HG02763 (cell line): Measurements from ENCODE around the gene NOS1AP.

Experiments used
- ATAC-seq: cut with Tn5 transposase; IDR thresholded peaks from one replicate; pipeline ENCODE4 v1.9.1; 2021; ENCODE audit warnings: mild to moderate bottlenecking, moderate library complexity; ENCODE audit not compliant: unreplicated experiment

Gene NOS1AP

GRCh38 chr1:162136760-162137159, 67.3 kb downstream of the NOS1AP start:
- ATAC-seq, result no peak

GRCh38 chr1:162137179-162137960, 67.9 kb downstream of the NOS1AP start:
- no peak for ATAC-seq

- ATAC-seq, result no peak
These were observed 68.6 kb downstream of the NOS1AP start for GRCh38 chr1:162138112-162138511.

GRCh38 chr1:162138599-162139181, 69.2 kb downstream of the NOS1AP start:
- no peak for ATAC-seq

GRCh38 chr1:162139211-162139610, 69.7 kb downstream of the NOS1AP start:
- no peak for ATAC-seq

GRCh38 chr1:162141281-162142054, 72.0 kb downstream of the NOS1AP start:
- no peak for ATAC-seq

GRCh38 chr1:162142968-162143367, 73.5 kb downstream of the NOS1AP start:
- ATAC-seq, result no peak

- ATAC-seq, result no peak
These were observed 74.8 kb downstream of the NOS1AP start for GRCh38 chr1:162144268-162144667.

GRCh38 chr1:162144853-162145252, 75.4 kb downstream of the NOS1AP start:
- no peak for ATAC-seq

- no peak for ATAC-seq
These were observed 75.9 kb downstream of the NOS1AP start for GRCh38 chr1:162145280-162145965.

- ATAC-seq, result no peak
These were observed 76.6 kb downstream of the NOS1AP start for GRCh38 chr1:162145966-162146696.

- ATAC-seq, result no peak
These were observed 78.3 kb downstream of the NOS1AP start for GRCh38 chr1:162147760-162148159.

GRCh38 chr1:162150112-162150511, 80.6 kb downstream of the NOS1AP start:
- ATAC-seq, result no peak

- ATAC-seq, result peak; percentile 80
These were observed 82.7 kb downstream of the NOS1AP start for GRCh38 chr1:162151900-162152829.

- no peak for ATAC-seq
These were observed 83.9 kb downstream of the NOS1AP start for GRCh38 chr1:162153374-162153773.

GRCh38 chr1:162157469-162157868, 88.0 kb downstream of the NOS1AP start:
- ATAC-seq, result no peak

- ATAC-seq, result no peak
These were observed 89.3 kb downstream of the NOS1AP start for GRCh38 chr1:162158624-162159271.

GRCh38 chr1:162159515-162159914, 90.0 kb downstream of the NOS1AP start:
- no peak for ATAC-seq
